ENCODE data around the gene FIBP.
A peak's percentile ranks its signal among the peaks of the same experiment; 100 is the strongest.

The FIBP gene

GRCh38 chr11:65851083-65851579 lies 37.1 kb downstream of the FIBP start:
- peak; percentile 33 for DNase-seq
- no peak overlapping the region for H2AFZ ChIP-seq (ENCODE audit: low read depth, low read length)
- no peak overlapping the region for H2AK5ac ChIP-seq (ENCODE audit: low read length, severe bottlenecking)
- no peak overlapping the region for H3K4me2 ChIP-seq (ENCODE audit: low read length, poor library complexity, severe bottlenecking)
- H4K91ac ChIP-seq (ENCODE audit: low read length): no peak overlapping the region
- H3K14ac ChIP-seq (ENCODE audit: low read length in 2 of 2): no peak overlapping the region
- no peak overlapping the region for H3K18ac ChIP-seq (ENCODE audit: low read depth in 1 of 2, low read length in 2 of 2)
- no peak overlapping the region for H3K9ac ChIP-seq (ENCODE audit: low read length)
- peaks cover 5% of the 10 kb centered on the region for H3K79me1 ChIP-seq (replicated peaks; ENCODE audit: low read length, poor library complexity, severe bottlenecking)
- no peak overlapping the region for H2BK15ac ChIP-seq (ENCODE audit: low read depth, poor library complexity, severe bottlenecking)
- no peak overlapping the region for H3K23ac ChIP-seq (ENCODE audit: low read length in 2 of 2)
- H3K4me1 ChIP-seq (ENCODE audit: control insufficient read depth, insufficient read depth, low read depth, low read length): peaks cover 28% of the 10 kb centered on the region
- H3K9me3 ChIP-seq (ENCODE audit: control insufficient read depth, low read length): peaks cover 5% of the 10 kb centered on the region
- no peak overlapping the region for H3K27ac ChIP-seq (ENCODE audit: low read length, poor library complexity, severe bottlenecking)
- 96% methylated on average over 13 of the region's 14 CpGs for WGBS
- no peak overlapping the region for H2BK5ac ChIP-seq (ENCODE audit: low read depth, low read length, poor library complexity, severe bottlenecking)
- H3K4ac ChIP-seq (ENCODE audit: low read depth in 1 of 2, low read length in 2 of 2): no peak overlapping the region
- H4K8ac ChIP-seq (ENCODE audit: low read length): peak overlapping the region; percentile 39
- peaks cover 54 to 62% of the 10 kb centered on the region in 2 experiments for H3K36me3 ChIP-seq (ENCODE audit: control insufficient read depth in 1 of 2, insufficient read depth in 2 of 2, low read depth in 1 of 2, low read length in 2 of 2)
- no peaks in the 10 kb centered on the region for H3K27me3 ChIP-seq (ENCODE audit: control insufficient read depth in 1 of 2, insufficient read depth in 1 of 2, low read length in 2 of 2)
- H2BK120ac ChIP-seq (ENCODE audit: low read depth, low read length): no peak overlapping the region
- no peak overlapping the region for H2BK12ac ChIP-seq (ENCODE audit: low read length in 2 of 2)
- H3K4me3 ChIP-seq (ENCODE audit: insufficient read depth in 1 of 2, low read depth in 1 of 2, low read length in 2 of 2): no peak overlapping the region

DNA sequence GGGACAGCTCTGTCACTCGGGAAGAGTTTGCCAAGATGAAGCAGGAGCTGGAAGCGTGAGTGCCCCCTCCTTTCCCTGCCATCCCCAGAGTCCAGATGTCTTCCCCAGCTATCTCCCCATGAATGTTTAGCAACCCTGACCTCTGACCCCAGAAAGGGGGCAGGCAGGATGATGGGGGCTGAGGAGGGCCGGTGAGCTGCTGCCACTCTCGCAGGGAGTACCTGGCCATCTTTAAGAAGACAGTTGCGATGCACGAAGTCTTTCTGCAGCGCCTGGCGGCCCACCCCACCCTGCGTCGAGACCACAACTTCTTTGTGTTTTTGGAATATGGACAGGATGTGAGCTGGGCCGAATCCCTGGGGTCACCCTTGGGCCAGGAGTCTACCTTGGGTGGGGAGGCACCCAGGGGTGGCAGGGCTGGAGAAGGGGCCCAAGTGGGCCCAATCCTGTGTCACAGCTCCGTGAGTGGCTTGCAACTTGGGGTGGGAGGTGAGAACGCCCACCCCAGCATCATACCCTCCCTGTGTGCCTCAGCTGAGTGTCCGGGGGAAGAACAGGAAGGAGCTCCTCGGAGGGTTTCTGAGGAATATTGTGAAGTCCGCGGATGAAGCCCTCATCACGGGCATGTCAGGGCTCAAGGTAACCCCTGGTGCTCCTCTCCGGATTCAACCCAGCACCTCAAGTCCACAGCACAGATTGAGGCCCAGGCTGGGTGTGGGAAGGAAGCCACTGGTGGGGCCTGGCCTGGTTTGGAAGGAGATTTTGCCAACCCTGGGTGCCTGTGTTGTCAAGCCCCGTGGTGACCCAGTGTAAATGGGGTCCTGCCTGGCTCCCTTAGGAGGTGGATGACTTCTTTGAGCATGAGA lies 37.8 kb downstream of the FIBP start:
- no peak overlapping the region for H4K8ac ChIP-seq (ENCODE audit: low read length)
- 89% methylated on average over 20 of the region's 20 CpGs for WGBS
- no peak for DNase-seq
- H3K18ac ChIP-seq (ENCODE audit: low read depth in 1 of 2, low read length in 2 of 2): no peak overlapping the region
- H3K4me3 ChIP-seq (ENCODE audit: insufficient read depth in 1 of 2, low read depth in 1 of 2, low read length in 2 of 2): no peak overlapping the region
- H2AK5ac ChIP-seq (ENCODE audit: low read length, severe bottlenecking): no peak overlapping the region
- no peak overlapping the region for H3K27ac ChIP-seq (ENCODE audit: low read length, poor library complexity, severe bottlenecking)
- H3K79me1 ChIP-seq (replicated peaks; ENCODE audit: low read length, poor library complexity, severe bottlenecking): peaks cover 5% of the 10 kb centered on the region
- no peak overlapping the region for H3K14ac ChIP-seq (ENCODE audit: low read length in 2 of 2)
- peaks cover 47 to 55% of the 10 kb centered on the region in 2 experiments for H3K36me3 ChIP-seq (ENCODE audit: control insufficient read depth in 1 of 2, insufficient read depth in 2 of 2, low read depth in 1 of 2, low read length in 2 of 2)
- H3K27me3 ChIP-seq (ENCODE audit: control insufficient read depth in 1 of 2, insufficient read depth in 1 of 2, low read length in 2 of 2): no peaks in the 10 kb centered on the region
- no peak overlapping the region for H2BK5ac ChIP-seq (ENCODE audit: low read depth, low read length, poor library complexity, severe bottlenecking)
- peaks cover 5% of the 10 kb centered on the region for H3K9me3 ChIP-seq (ENCODE audit: control insufficient read depth, low read length)
- H2BK12ac ChIP-seq (ENCODE audit: low read length in 2 of 2): no peak overlapping the region
- H4K91ac ChIP-seq (ENCODE audit: low read length): no peak overlapping the region
- no peak overlapping the region for H3K23ac ChIP-seq (ENCODE audit: low read length in 2 of 2)
- no peak overlapping the region for H2BK15ac ChIP-seq (ENCODE audit: low read depth, poor library complexity, severe bottlenecking)
- no peak overlapping the region for H2BK120ac ChIP-seq (ENCODE audit: low read depth, low read length)
- peaks cover 22% of the 10 kb centered on the region for H3K4me1 ChIP-seq (ENCODE audit: control insufficient read depth, insufficient read depth, low read depth, low read length)
- no peak overlapping the region for H2AFZ ChIP-seq (ENCODE audit: low read depth, low read length)
- no peak overlapping the region for H3K9ac ChIP-seq (ENCODE audit: low read length)
- H3K4me2 ChIP-seq (ENCODE audit: low read length, poor library complexity, severe bottlenecking): no peak overlapping the region
- no peak overlapping the region for H3K4ac ChIP-seq (ENCODE audit: low read depth in 1 of 2, low read length in 2 of 2)

DNA sequence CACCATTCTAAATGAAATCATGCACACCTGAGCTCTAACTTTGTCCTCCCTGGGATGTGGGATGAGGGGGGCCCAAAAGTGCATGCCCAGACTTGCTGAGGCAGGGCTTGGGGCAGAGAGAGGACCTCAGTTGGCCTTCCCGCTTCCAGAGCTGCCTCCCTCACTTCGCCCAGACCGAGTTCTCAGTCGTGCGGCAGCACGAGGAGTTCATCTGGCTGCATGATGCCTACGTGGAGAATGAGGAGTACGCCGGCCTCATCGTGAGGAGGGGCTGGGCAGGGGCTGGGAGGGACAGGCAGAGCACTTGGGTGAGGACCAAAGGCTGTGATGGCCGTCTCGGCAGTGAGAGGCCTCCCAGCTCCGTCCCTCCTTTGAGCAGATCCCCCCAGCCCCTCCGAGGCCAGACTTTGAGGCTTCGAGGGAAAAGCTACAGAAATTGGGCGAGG lies 38.5 kb downstream of the FIBP start:
- H3K4me1 ChIP-seq (ENCODE audit: control insufficient read depth, insufficient read depth, low read depth, low read length): peaks cover 18% of the 10 kb centered on the region
- no peak overlapping the region for H3K23ac ChIP-seq (ENCODE audit: low read length in 2 of 2)
- H3K27ac ChIP-seq (ENCODE audit: low read length, poor library complexity, severe bottlenecking): no peak overlapping the region
- no peak overlapping the region for H2AK5ac ChIP-seq (ENCODE audit: low read length, severe bottlenecking)
- H3K36me3 ChIP-seq (ENCODE audit: control insufficient read depth in 1 of 2, insufficient read depth in 2 of 2, low read depth in 1 of 2, low read length in 2 of 2): peaks cover 41 to 48% of the 10 kb centered on the region in 2 experiments
- no peak overlapping the region for H2AFZ ChIP-seq (ENCODE audit: low read depth, low read length)
- no peak overlapping the region for H2BK15ac ChIP-seq (ENCODE audit: low read depth, poor library complexity, severe bottlenecking)
- H4K91ac ChIP-seq (ENCODE audit: low read length): no peak overlapping the region
- DNase-seq: no peak
- peaks cover 5% of the 10 kb centered on the region for H3K9me3 ChIP-seq (ENCODE audit: control insufficient read depth, low read length)
- no peaks in the 10 kb centered on the region for H3K27me3 ChIP-seq (ENCODE audit: control insufficient read depth in 1 of 2, insufficient read depth in 1 of 2, low read length in 2 of 2)
- no peak overlapping the region for H2BK120ac ChIP-seq (ENCODE audit: low read depth, low read length)
- no peak overlapping the region for H3K4me3 ChIP-seq (ENCODE audit: insufficient read depth in 1 of 2, low read depth in 1 of 2, low read length in 2 of 2)
- peaks cover 5% of the 10 kb centered on the region for H3K79me1 ChIP-seq (replicated peaks; ENCODE audit: low read length, poor library complexity, severe bottlenecking)
- H3K9ac ChIP-seq (ENCODE audit: low read length): no peak overlapping the region
- no peak overlapping the region for H3K14ac ChIP-seq (ENCODE audit: low read length in 2 of 2)
- WGBS: 78% methylated on average over 16 of the region's 16 CpGs
- no peak overlapping the region for H2BK5ac ChIP-seq (ENCODE audit: low read depth, low read length, poor library complexity, severe bottlenecking)
- no peak overlapping the region for H4K8ac ChIP-seq (ENCODE audit: low read length)
- no peak overlapping the region for H3K18ac ChIP-seq (ENCODE audit: low read depth in 1 of 2, low read length in 2 of 2)
- no peak overlapping the region for H2BK12ac ChIP-seq (ENCODE audit: low read length in 2 of 2)
- H3K4ac ChIP-seq (ENCODE audit: low read depth in 1 of 2, low read length in 2 of 2): no peak overlapping the region
- no peak overlapping the region for H3K4me2 ChIP-seq (ENCODE audit: low read length, poor library complexity, severe bottlenecking)

DNA sequence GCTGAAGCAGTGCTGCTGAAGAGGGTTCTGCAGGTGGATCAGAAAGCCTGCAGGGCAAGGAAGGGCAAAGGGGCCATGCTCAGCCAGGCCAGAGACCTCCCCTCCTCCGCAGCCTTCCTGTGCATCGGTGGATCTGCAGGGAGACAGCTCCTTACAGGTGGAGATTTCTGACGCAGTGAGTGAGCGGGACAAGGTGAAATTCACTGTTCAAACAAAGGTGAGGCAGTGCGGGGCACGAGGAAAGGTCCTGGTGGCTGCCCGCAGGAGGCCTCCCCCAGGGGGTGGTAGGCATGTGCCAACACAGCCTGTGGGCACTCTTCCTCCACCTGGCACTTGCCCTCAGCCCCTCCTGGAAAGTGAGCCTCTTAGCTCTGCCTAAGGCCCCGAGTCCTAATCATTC lies 38.9 kb downstream of the FIBP start:
- no peak overlapping the region for H2BK120ac ChIP-seq (ENCODE audit: low read depth, low read length)
- H3K23ac ChIP-seq (ENCODE audit: low read length in 2 of 2): no peak overlapping the region
- H2BK15ac ChIP-seq (ENCODE audit: low read depth, poor library complexity, severe bottlenecking): no peak overlapping the region
- DNase-seq: no peak
- no peak overlapping the region for H2AFZ ChIP-seq (ENCODE audit: low read depth, low read length)
- H4K8ac ChIP-seq (ENCODE audit: low read length): no peak overlapping the region
- no peak overlapping the region for H3K4me3 ChIP-seq (ENCODE audit: insufficient read depth in 1 of 2, low read depth in 1 of 2, low read length in 2 of 2)
- H3K4me2 ChIP-seq (ENCODE audit: low read length, poor library complexity, severe bottlenecking): no peak overlapping the region
- H3K4ac ChIP-seq (ENCODE audit: low read depth in 1 of 2, low read length in 2 of 2): no peak overlapping the region
- H2BK12ac ChIP-seq (ENCODE audit: low read length in 2 of 2): no peak overlapping the region
- H3K14ac ChIP-seq (ENCODE audit: low read length in 2 of 2): no peak overlapping the region
- H2BK5ac ChIP-seq (ENCODE audit: low read depth, low read length, poor library complexity, severe bottlenecking): no peak overlapping the region
- H3K27ac ChIP-seq (ENCODE audit: low read length, poor library complexity, severe bottlenecking): no peak overlapping the region
- H3K18ac ChIP-seq (ENCODE audit: low read depth in 1 of 2, low read length in 2 of 2): no peak overlapping the region
- peaks cover 36 to 44% of the 10 kb centered on the region in 2 experiments for H3K36me3 ChIP-seq (ENCODE audit: control insufficient read depth in 1 of 2, insufficient read depth in 2 of 2, low read depth in 1 of 2, low read length in 2 of 2)
- no peak overlapping the region for H2AK5ac ChIP-seq (ENCODE audit: low read length, severe bottlenecking)
- WGBS: 87% methylated on average over 7 of the region's 8 CpGs
- no peaks in the 10 kb centered on the region for H3K27me3 ChIP-seq (ENCODE audit: control insufficient read depth in 1 of 2, insufficient read depth in 1 of 2, low read length in 2 of 2)
- H4K91ac ChIP-seq (ENCODE audit: low read length): no peak overlapping the region
- peaks cover 5% of the 10 kb centered on the region for H3K9me3 ChIP-seq (ENCODE audit: control insufficient read depth, low read length)
- H3K9ac ChIP-seq (ENCODE audit: low read length): no peak overlapping the region
- peaks cover 5% of the 10 kb centered on the region for H3K79me1 ChIP-seq (replicated peaks; ENCODE audit: low read length, poor library complexity, severe bottlenecking)
- peaks cover 16% of the 10 kb centered on the region for H3K4me1 ChIP-seq (ENCODE audit: control insufficient read depth, insufficient read depth, low read depth, low read length)

Data from mesenchymal stem cell (in vitro differentiated cells and primary cell).